K562 (cell line): ENCODE results near the gene DIAPH1. TPM values are rescaled to one million over a fixed set of nuclear protein-coding genes. Genes with fewer than 3 reads are reported as not detected.

Experiments used
- ARID2 ChIP-seq: fragments of 450-650 bp; IDR thresholded peaks from 2 replicates; pipeline ENCODE4 v1.6.1; 2017; ENCODE audit warnings: antibody characterized with exemption, mild to moderate bottlenecking
- CREM ChIP-seq: IDR thresholded peaks from 2 replicates; pipeline ENCODE4 v1.6.1; 2014; ENCODE audit warnings: antibody characterized with exemption, low read depth
- DPF2 ChIP-seq: fragments of 450-650 bp; IDR thresholded peaks from 2 replicates; pipeline ENCODE4 v1.6.1; 2016
- ELK1 ChIP-seq: sonication (generic); formaldehyde crosslinking; IDR thresholded peaks from 2 replicates; pipeline ENCODE4 v1.8.1; 2022; ENCODE audit warnings: missing genetic modification reagents
- FOXP4 ChIP-seq: sonication (generic); formaldehyde crosslinking; IDR thresholded peaks from 2 replicates; pipeline ENCODE4 v1.8.0; 2022; ENCODE audit warnings: mild to moderate bottlenecking, missing genetic modification reagents, borderline replicate concordance
- HES1 ChIP-seq: fragments of 450-650 bp; IDR thresholded peaks from 2 replicates; pipeline ENCODE4 v1.6.1; 2016; ENCODE audit warnings: low read depth, mild to moderate bottlenecking, moderate library complexity
- KAT7 ChIP-seq: sonication (generic); formaldehyde crosslinking; IDR thresholded peaks from 2 replicates; pipeline ENCODE4 v1.8.0; 2022; ENCODE audit warnings: missing genetic modification reagents, mild to moderate bottlenecking, borderline replicate concordance
- KLF1 ChIP-seq: fragments of 450-650 bp; IDR thresholded peaks from 2 replicates; pipeline ENCODE4 v1.6.1; 2016; ENCODE audit warnings: missing genetic modification characterization, missing compliant biosample characterization
- LARP7 ChIP-seq: fragments of 450-650 bp; IDR thresholded peaks from 2 replicates; pipeline ENCODE4 v1.6.1; 2016
- OTX1 ChIP-seq: fragments of 450-650 bp; formaldehyde crosslinking; IDR thresholded peaks from 2 replicates; pipeline ENCODE4 v1.4.0; 2022; ENCODE audit warnings: mild to moderate bottlenecking
- PCBP2 ChIP-seq: fragments of 200-400 bp; formaldehyde crosslinking; IDR thresholded peaks from 2 replicates; pipeline ENCODE4 v1.6.1; 2018; ENCODE audit warnings: low read length, low read depth, mild to moderate bottlenecking, moderate library complexity; ENCODE audit not compliant: poor library complexity, severe bottlenecking
- RAD51 ChIP-seq: fragments of 450-650 bp; IDR thresholded peaks from 2 replicates; pipeline ENCODE4 v1.7.1; 2016; ENCODE audit warnings: low read depth, mild to moderate bottlenecking, borderline replicate concordance
- TOE1 ChIP-seq, 2 experiments: fragments of 450-650 bp in 1 of 2; sonication (generic) in 1 of 2; formaldehyde crosslinking in 1 of 2; IDR thresholded peaks; 2 replicates each; pipeline versions ENCODE4 v1.7.1 to v1.8.0; 2016 to 2022; ENCODE audit warnings: borderline replicate concordance in 2 of 2, mild to moderate bottlenecking in 2 of 2, antibody characterized with exemption in 1 of 2, inconsistent platforms in 1 of 2, low read depth in 1 of 2, missing genetic modification reagents in 1 of 2, moderate library complexity in 1 of 2
- U2AF2 ChIP-seq: fragments of 200-400 bp; formaldehyde crosslinking; optimal IDR thresholded peaks from 2 replicates; pipeline ENCODE3; 2017; ENCODE audit warnings: low read depth, mild to moderate bottlenecking, low read length
- ZBTB17 ChIP-seq: fragments of 450-650 bp; formaldehyde crosslinking; IDR thresholded peaks from 2 replicates; pipeline ENCODE4 v1.4.0; 2020; ENCODE audit warnings: mild to moderate bottlenecking
- ZNF398 ChIP-seq: fragments of 250-450 bp; sonication (Bioruptor Pico); IDR thresholded peaks from 2 replicates; pipeline ENCODE4 v1.8.0; 2021; ENCODE audit warnings: moderate library complexity, mild to moderate bottlenecking, inconsistent platforms
- ZNF449 ChIP-seq: fragments of 250-450 bp; sonication (Bioruptor Pico); IDR thresholded peaks from 2 replicates; pipeline ENCODE4 v1.8.0; 2022; ENCODE audit warnings: moderate library complexity, mild to moderate bottlenecking, inconsistent platforms
- ZNF57 ChIP-seq: fragments of 450-650 bp; formaldehyde crosslinking; IDR thresholded peaks from 2 replicates; pipeline ENCODE4 v1.4.0; 2020; ENCODE audit warnings: mild to moderate bottlenecking, moderate library complexity
- polyA plus RNA-seq, 8 experiments: library from polyadenylated mRNA; depleted of rRNA in 4 of 8; stranded (reverse) in 5 of 8; unstranded in 3 of 8; fragments of >200 nt; fragmentation: Nextera tagmentation in 2 of 8; fragmentation: Illumina TruSeq in 1 of 8; extraction: Ambion mirVana in 2 of 8; extraction: Trizol in 1 of 8; gene quantifications; 2 replicates each; pipeline versions ENCODE4 v1.2.1 to v1.2.3, GENCODE V29; 2011 to 2014; ENCODE audit warnings: inconsistent platforms in 1 of 8, missing spikeins in 1 of 8
- total RNA-seq, 7 experiments: library from RNA; depleted of rRNA in 6 of 7; stranded (reverse); fragments of >200 nt in 6 of 7; fragmentation: Illumina TruSeq in 2 of 7; extraction: Trizol in 2 of 7; gene quantifications; 2 replicates each; pipeline versions ENCODE4 v1.2.1 to v1.2.3, GENCODE V29; 2011 to 2021; ENCODE audit warnings: low replicate concordance in 1 of 7
- TF ChIP-seq, protein P1 (sequence below): fragments of 450-650 bp; IDR thresholded peaks from 2 replicates; pipeline ENCODE4 v1.6.1; 2016; ENCODE audit warnings: antibody characterized with exemption

The DIAPH1 gene
- total and polyA plus RNA-seq, 9 of the 15 experiments (the other 6 are each of a cell fraction or from before 2014, with no cell fraction given) = 60.8 to 328 (median 97.8) TPM

GRCh38 chr5:141605523-141606277 lies 13.1 kb downstream of the DIAPH1 start (continued):
- TF ChIP-seq FOXP4 (CRISPR knock-in tag) = no peak
- TF ChIP-seq DPF2 = peak; percentile 96
- TF ChIP-seq ZNF57 (CRISPR knock-in tag) = no peak
- no peak for TF ChIP-seq U2AF2
- 0 out of 2 replicates have a peak, but pooled peaks have one; percentile 30 for TF ChIP-seq ZNF449 (CRISPR knock-in tag)
- TF ChIP-seq CREM = peak; percentile 92
- no peak for TF ChIP-seq LARP7
- no peak for TF ChIP-seq ARID2
- 0 out of 2 replicates have a peak, but pooled peaks have one; percentile 37 for TF ChIP-seq HES1
- TF ChIP-seq OTX1 (CRISPR knock-in tag) = no peak
- TF ChIP-seq, protein P1, sequence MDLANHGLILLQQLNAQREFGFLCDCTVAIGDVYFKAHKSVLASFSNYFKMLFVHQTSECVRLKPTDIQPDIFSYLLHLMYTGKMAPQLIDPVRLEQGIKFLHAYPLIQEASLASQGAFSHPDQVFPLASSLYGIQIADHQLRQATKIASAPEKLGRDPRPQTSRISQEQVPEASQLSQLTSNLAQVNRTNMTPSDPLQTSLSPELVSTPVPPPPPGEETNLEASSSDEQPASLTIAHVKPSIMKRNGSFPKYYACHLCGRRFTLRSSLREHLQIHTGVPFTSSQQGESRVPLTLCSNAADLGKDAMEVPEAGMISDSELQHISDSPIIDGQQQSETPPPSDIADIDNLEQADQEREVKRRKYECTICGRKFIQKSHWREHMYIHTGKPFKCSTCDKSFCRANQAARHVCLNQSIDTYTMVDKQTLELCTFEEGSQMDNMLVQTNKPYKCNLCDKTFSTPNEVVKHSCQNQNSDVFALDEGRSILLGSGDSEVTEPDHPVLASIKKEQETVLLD = no peak
- TF ChIP-seq KLF1 (tag) = no peak
- peak; percentile 49; the same call in 1 of the 2 replicates for TF ChIP-seq TOE1 (IDR thresholded peaks at IDR 0.05; ENCODE audit: borderline replicate concordance)
- no peak for TF ChIP-seq TOE1 (CRISPR knock-in tag; IDR thresholded peaks at IDR 0.05; ENCODE audit: borderline replicate concordance, low read depth)
- peak; percentile 39; the same call in 1 of the 2 replicates for TF ChIP-seq ZBTB17 (CRISPR knock-in tag)
- TF ChIP-seq PCBP2 = no peak
- TF ChIP-seq ZNF398 (CRISPR knock-in tag) = no peak
- no peak for TF ChIP-seq KAT7 (CRISPR knock-in tag)
- no peak for TF ChIP-seq ELK1 (CRISPR knock-in tag)
- TF ChIP-seq RAD51 = no peak
